Panc1 (cell line): ENCODE measurements around the gene NR2E3. TPM values are rescaled to one million over a fixed set of nuclear protein-coding genes. Genes with fewer than 3 reads are reported as not detected.

Experiments used
- ATAC-seq: fragments of 200-7000 bp; cut with Tn5 transposase; 2 replicates; pipeline ENCODE4 v1.9.1; 2020; ENCODE audit warnings: mild to moderate bottlenecking, moderate library complexity
- BruUV-seq: library from RNA; stranded (reverse); fragments of 400-500 nt; replicated peaks from 2 replicates; lab custom pipeline; 2021; lab: Mats Ljungman, UMichigan
- CTCF ChIA-PET: fragments of 300-600 bp; sonication (Branson Sonifier 250); formaldehyde crosslinking; loops from one replicate; lab custom pipeline; 2022; ENCODE audit warnings: antibody characterized with exemption; lab: Charles Lee
- POLR2A ChIA-PET: fragments of 300-600 bp; sonication (Branson Sonifier 250); formaldehyde crosslinking; loops from one replicate; lab custom pipeline; 2022; ENCODE audit warnings: antibody characterized with exemption; lab: Charles Lee
- DNase-seq: peaks from one replicate; pipeline ENCODE4 v3.0.0-alpha.2; 2010; ENCODE audit warnings: low read depth, low spot score
- H3K27ac ChIP-seq: 2 replicates; pipeline ENCODE4 v1.5.1; 2011; ENCODE audit warnings: mild to moderate bottlenecking, low read length, inconsistent platforms
- H3K27me3 ChIP-seq: fragments of 200-500 bp; sonication (Bioruptor generic); 2 replicates; pipeline ENCODE4 v1.6.0; 2014; ENCODE audit warnings: low read length, inconsistent platforms; ENCODE audit not compliant: control insufficient read depth, insufficient read depth
- H3K36me3 ChIP-seq: fragments of 200-500 bp; sonication (Bioruptor generic); 2 replicates; pipeline ENCODE4 v1.5.1; 2014; ENCODE audit warnings: inconsistent platforms, mild to moderate bottlenecking, low read length, moderate library complexity; ENCODE audit not compliant: control insufficient read depth, insufficient read depth
- H3K4me1 ChIP-seq: 2 replicates; pipeline ENCODE4 v1.5.1; 2011; ENCODE audit warnings: inconsistent platforms, mild to moderate bottlenecking, low read length, moderate library complexity; ENCODE audit not compliant: control insufficient read depth, insufficient read depth
- H3K4me3 ChIP-seq, 2 experiments: 2 replicates each; pipeline ENCODE4 v1.5.1; 2011 to 2012; ENCODE audit warnings: low read depth in 2 of 2, low read length in 2 of 2, mild to moderate bottlenecking in 2 of 2, inconsistent platforms in 1 of 2, moderate library complexity in 1 of 2
- H3K9me3 ChIP-seq: fragments of 200-500 bp; sonication (Bioruptor generic); 2 replicates; pipeline ENCODE4 v1.5.1; 2014; ENCODE audit warnings: low read depth, mild to moderate bottlenecking, inconsistent platforms, low read length, moderate library complexity; ENCODE audit not compliant: control insufficient read depth, insufficient read depth
- POLR2AphosphoS5 ChIP-seq: IDR thresholded peaks from 2 replicates; pipeline ENCODE4 v1.6.1; 2012; ENCODE audit warnings: mild to moderate bottlenecking, low read depth, low read length, moderate library complexity
- SIN3A ChIP-seq: IDR thresholded peaks from 2 replicates; pipeline ENCODE4 v1.6.1; 2012; ENCODE audit warnings: low read depth, mild to moderate bottlenecking, low read length, moderate library complexity, borderline replicate concordance; ENCODE audit not compliant: insufficient read depth
- TCF7L2 ChIP-seq: IDR thresholded peaks from 2 replicates; pipeline ENCODE4 v1.6.1; 2011; ENCODE audit warnings: mild to moderate bottlenecking, low read depth, low read length, inconsistent platforms
- in situ Hi-C: cut with HindIII; loops from 2 replicates; pipeline ENCODE4 v1.10.0; 2016; ENCODE audit warnings: low sequenced_read_pairs, low pct_unique_long_range_greater_than_20kb
- intact Hi-C: fragments of 100-400 bp; cut with micrococcal nuclease; formaldehyde crosslinking; loops from one replicate; pipeline ENCODE4 v1.10.0; 2022; ENCODE audit not compliant: unreplicated experiment
- total RNA-seq: library from RNA; stranded (reverse); gene quantifications from one replicate; pipeline ENCODE4 v1.2.1, GENCODE V29; 2021; ENCODE audit not compliant: unreplicated experiment
- TF ChIP-seq, protein P1 (sequence below), 2 experiments: IDR thresholded peaks; 2 replicates each; pipeline ENCODE4 v1.6.1; 2011 to 2012; ENCODE audit warnings: low read depth in 2 of 2, control low read depth in 1 of 2, low read length in 1 of 2, mild to moderate bottlenecking in 1 of 2, moderate library complexity in 1 of 2; ENCODE audit not compliant: insufficient read depth in 1 of 2
- TF ChIP-seq, protein P2 (sequence below): fragments of 450-650 bp; IDR thresholded peaks from 2 replicates; pipeline ENCODE4 v1.5.1; 2017; ENCODE audit warnings: mild to moderate bottlenecking

The NR2E3 gene
- total RNA-seq, 1 experiment from 2014 or later: 0.98 TPM

DNA sequence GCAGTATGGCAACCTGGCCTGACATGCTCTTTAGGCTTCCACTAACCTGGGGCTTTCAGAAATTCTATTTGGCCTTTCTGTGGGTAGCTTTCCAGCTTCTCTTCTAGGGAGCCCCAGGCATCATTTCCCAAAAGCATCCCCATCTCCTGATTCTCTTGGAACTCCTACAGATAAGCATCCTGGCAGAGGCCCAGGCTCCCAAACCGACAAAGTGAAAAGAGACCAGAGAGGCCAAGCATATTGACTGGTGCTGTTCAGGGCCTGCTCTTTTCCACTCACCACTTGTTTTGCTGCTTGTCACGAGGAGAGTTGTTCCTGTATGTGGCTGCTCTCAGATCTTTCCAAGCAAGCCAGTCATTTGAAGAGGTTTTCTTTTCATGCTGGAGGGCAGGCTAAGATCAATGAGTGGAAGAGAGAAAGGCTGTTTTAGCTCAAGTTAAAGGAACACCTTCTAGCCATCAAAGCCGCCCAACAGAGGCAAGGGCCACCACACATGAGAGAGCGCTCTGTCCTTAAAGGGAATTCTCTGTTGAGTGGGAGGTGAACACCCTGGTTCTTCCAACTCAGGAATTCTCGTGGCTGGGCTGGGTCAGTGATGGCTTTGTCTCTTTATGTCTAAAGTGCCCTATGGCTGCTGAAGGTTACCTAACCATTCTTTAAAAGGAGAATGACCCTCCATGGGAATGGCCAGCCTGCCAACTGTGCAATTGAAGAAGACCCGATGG lies 31.1 kb upstream of the NR2E3 start:
- intact Hi-C loops (no loop called here), in situ Hi-C loops (no loop called here)
- TF ChIP-seq SIN3A: no peak
- TF ChIP-seq, protein P1, sequence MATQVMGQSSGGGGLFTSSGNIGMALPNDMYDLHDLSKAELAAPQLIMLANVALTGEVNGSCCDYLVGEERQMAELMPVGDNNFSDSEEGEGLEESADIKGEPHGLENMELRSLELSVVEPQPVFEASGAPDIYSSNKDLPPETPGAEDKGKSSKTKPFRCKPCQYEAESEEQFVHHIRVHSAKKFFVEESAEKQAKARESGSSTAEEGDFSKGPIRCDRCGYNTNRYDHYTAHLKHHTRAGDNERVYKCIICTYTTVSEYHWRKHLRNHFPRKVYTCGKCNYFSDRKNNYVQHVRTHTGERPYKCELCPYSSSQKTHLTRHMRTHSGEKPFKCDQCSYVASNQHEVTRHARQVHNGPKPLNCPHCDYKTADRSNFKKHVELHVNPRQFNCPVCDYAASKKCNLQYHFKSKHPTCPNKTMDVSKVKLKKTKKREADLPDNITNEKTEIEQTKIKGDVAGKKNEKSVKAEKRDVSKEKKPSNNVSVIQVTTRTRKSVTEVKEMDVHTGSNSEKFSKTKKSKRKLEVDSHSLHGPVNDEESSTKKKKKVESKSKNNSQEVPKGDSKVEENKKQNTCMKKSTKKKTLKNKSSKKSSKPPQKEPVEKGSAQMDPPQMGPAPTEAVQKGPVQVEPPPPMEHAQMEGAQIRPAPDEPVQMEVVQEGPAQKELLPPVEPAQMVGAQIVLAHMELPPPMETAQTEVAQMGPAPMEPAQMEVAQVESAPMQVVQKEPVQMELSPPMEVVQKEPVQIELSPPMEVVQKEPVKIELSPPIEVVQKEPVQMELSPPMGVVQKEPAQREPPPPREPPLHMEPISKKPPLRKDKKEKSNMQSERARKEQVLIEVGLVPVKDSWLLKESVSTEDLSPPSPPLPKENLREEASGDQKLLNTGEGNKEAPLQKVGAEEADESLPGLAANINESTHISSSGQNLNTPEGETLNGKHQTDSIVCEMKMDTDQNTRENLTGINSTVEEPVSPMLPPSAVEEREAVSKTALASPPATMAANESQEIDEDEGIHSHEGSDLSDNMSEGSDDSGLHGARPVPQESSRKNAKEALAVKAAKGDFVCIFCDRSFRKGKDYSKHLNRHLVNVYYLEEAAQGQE (IDR thresholded peaks at IDR 0.05; ENCODE audit: insufficient read depth in 1 of 2, low read depth in 2 of 2, low read length in 1 of 2): no peak
- TF ChIP-seq, protein P2, sequence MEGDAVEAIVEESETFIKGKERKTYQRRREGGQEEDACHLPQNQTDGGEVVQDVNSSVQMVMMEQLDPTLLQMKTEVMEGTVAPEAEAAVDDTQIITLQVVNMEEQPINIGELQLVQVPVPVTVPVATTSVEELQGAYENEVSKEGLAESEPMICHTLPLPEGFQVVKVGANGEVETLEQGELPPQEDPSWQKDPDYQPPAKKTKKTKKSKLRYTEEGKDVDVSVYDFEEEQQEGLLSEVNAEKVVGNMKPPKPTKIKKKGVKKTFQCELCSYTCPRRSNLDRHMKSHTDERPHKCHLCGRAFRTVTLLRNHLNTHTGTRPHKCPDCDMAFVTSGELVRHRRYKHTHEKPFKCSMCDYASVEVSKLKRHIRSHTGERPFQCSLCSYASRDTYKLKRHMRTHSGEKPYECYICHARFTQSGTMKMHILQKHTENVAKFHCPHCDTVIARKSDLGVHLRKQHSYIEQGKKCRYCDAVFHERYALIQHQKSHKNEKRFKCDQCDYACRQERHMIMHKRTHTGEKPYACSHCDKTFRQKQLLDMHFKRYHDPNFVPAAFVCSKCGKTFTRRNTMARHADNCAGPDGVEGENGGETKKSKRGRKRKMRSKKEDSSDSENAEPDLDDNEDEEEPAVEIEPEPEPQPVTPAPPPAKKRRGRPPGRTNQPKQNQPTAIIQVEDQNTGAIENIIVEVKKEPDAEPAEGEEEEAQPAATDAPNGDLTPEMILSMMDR: no peak
- TF ChIP-seq TCF7L2: no peak
- TF ChIP-seq POLR2AphosphoS5: no peak
- Histone ChIP-seq H3K4me1 (peaks cover 6% of the 10 kb centered on the region; the same call in 1 of the 2 replicates), H3K4me3 (no peak overlapping the region), H3K27ac (no peak overlapping the region), H3K36me3 (no peaks in the 10 kb centered on the region), H3K27me3 (no peaks in the 10 kb centered on the region), H3K9me3 (no peaks in the 10 kb centered on the region)
- DNase-seq: no peak
- no peak for ATAC-seq
- BruUV-seq: no TSS peak
- POLR2A ChIA-PET: no interaction called here
- CTCF ChIA-PET: no interaction called here

DNA sequence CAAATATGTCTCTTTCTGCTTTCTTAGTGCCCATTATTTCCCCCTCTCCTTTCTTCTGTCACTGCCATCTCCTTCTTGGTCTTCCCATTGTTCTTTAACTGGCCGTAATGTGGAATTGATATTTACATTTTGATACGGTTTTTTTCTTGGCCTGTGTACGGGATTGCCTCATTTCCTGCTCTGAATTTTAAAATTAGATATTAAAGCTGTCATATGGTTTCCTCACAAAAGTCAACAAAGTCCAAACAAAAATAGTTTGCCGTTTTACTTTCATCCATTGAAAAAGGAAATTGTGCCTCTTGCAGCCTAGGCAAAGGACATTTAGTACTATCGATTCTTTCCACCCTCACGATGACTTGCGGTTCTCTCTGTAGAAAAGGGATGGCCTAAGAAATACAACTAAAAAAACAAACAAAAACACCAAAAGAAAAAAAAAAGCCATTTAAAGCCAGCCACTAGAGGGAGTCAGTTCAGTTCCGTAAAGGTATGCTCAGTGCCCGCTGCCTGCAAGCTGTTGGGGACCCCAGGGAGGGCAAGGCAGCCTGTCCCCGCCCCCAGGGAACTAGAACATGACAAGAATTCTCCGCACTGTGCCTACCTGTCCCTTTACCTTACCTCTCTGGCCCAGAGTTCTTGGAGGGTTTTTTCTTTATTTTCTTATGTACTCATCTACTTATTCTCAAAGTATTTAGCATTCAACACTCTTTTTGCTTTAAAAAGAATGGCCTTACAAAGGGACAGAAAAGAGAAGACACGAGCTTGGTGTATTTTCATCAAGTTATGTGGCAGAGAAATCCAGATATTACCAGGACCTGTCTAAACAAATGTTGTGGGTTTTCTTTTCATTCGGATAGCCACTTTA lies 30.0 kb upstream of the NR2E3 start:
- ATAC-seq: no peak
- ChIA-PET POLR2A (no interaction called here), CTCF (interaction anchor here (0.8 kb wide), 1 partner anchor 27 kb away, joined by 3 read pairs; no protein-coding TSS in a partner anchor)
- Histone ChIP-seq H3K4me1 (peaks cover 6% of the 10 kb centered on the region; the same call in 1 of the 2 replicates), H3K4me3 (no peak overlapping the region), H3K9me3 (no peaks in the 10 kb centered on the region), H3K27me3 (no peaks in the 10 kb centered on the region), H3K36me3 (no peaks in the 10 kb centered on the region), H3K27ac (0 out of 2 replicates have a peak overlapping the region, but pooled peaks have one; percentile 7)
- TSS peak; percentile 59 for BruUV-seq
- DNase-seq: no peak
- in situ Hi-C loops (no loop called here), intact Hi-C loops (no loop called here)
- TF ChIP-seq, protein P1 (IDR thresholded peaks at IDR 0.05; ENCODE audit: insufficient read depth in 1 of 2, low read depth in 2 of 2, low read length in 1 of 2): no peak
- no peak for TF ChIP-seq TCF7L2
- TF ChIP-seq, protein P2: peak; percentile 90
